ENCODE results near the gene SLTM. TPM values are rescaled to one million over a fixed set of nuclear protein-coding genes. Genes with fewer than 3 reads are reported as not detected.
"Not testable (repeated sequence)": the region's sequence is repeated elsewhere in the genome, so short reads cannot be mapped to it uniquely, and the experiment has no call there.

SLTM gene
- total RNA-seq, 1 donor from 2014 or later, result 151 TPM

GRCh38 chr15:58926823-58927222 lies 6.7 kb downstream of the SLTM start:
- Mint-ChIP-seq H3K4me3 (ENCODE audit: low read depth) (no peak overlapping the region), H3K27ac (no peak overlapping the region)

DNA sequence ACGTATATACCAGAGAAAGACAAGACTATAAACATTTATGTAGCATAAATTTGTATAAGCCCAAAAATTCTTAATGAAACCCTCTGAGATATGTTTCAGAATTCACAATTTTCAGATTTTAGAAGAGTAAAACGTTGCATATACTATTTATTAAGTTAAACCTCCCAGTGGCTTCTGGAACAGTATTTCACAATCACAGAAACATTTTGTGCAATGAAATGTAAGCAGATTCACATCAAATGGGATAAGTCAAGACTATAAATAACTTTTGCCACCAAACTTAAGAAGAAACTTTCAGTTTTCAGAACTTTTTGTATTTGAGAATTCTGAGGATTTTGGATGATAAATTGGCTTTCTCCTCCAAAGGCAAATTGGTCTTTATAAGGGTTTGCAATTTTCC lies 9.2 kb downstream of the SLTM start:
- no peaks in the 10 kb centered on the region for H3K27me3 Mint-ChIP-seq
- no peaks in the 10 kb centered on the region for H3K9me3 Mint-ChIP-seq (ENCODE audit: low read depth)
- H3K4me1 Mint-ChIP-seq (ENCODE audit: low read depth), result no peaks in the 10 kb centered on the region
- H3K27ac Mint-ChIP-seq, result peak overlapping the region; percentile 64
- DNase-seq (ENCODE audit: low spot score, unreplicated experiment), result no peak
- TF ChIP-seq, protein P1, sequence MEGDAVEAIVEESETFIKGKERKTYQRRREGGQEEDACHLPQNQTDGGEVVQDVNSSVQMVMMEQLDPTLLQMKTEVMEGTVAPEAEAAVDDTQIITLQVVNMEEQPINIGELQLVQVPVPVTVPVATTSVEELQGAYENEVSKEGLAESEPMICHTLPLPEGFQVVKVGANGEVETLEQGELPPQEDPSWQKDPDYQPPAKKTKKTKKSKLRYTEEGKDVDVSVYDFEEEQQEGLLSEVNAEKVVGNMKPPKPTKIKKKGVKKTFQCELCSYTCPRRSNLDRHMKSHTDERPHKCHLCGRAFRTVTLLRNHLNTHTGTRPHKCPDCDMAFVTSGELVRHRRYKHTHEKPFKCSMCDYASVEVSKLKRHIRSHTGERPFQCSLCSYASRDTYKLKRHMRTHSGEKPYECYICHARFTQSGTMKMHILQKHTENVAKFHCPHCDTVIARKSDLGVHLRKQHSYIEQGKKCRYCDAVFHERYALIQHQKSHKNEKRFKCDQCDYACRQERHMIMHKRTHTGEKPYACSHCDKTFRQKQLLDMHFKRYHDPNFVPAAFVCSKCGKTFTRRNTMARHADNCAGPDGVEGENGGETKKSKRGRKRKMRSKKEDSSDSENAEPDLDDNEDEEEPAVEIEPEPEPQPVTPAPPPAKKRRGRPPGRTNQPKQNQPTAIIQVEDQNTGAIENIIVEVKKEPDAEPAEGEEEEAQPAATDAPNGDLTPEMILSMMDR (IDR thresholded peaks at IDR 0.05; ENCODE audit: unreplicated experiment), result no peak
- no peak overlapping the region for H3K4me3 Mint-ChIP-seq (ENCODE audit: low read depth)
- H3K36me3 Mint-ChIP-seq (ENCODE audit: insufficient read depth), result peaks cover 16% of the 10 kb centered on the region

More at GRCh38 chr15:58926823-58927222, 6.7 kb downstream of the SLTM start:
- peaks cover 5% of the 10 kb centered on the region for H3K4me1 Mint-ChIP-seq (ENCODE audit: low read depth)
- H3K9me3 Mint-ChIP-seq (ENCODE audit: low read depth), result no peaks in the 10 kb centered on the region
- no peak for DNase-seq (ENCODE audit: low spot score, unreplicated experiment)
- peaks cover 12% of the 10 kb centered on the region for H3K36me3 Mint-ChIP-seq (ENCODE audit: insufficient read depth)
- TF ChIP-seq, protein P1 (IDR thresholded peaks at IDR 0.05; ENCODE audit: unreplicated experiment), result no peak
- no peaks in the 10 kb centered on the region for H3K27me3 Mint-ChIP-seq

- H3K4me1 Mint-ChIP-seq (ENCODE audit: low read depth), result no peaks in the 10 kb centered on the region
- TF ChIP-seq, protein P1 (IDR thresholded peaks at IDR 0.05; ENCODE audit: unreplicated experiment), result no peak
- no peaks in the 10 kb centered on the region for H3K27me3 Mint-ChIP-seq
- H3K4me3 Mint-ChIP-seq (ENCODE audit: low read depth), result no peak overlapping the region
- no peak for DNase-seq (ENCODE audit: low spot score, unreplicated experiment)
- H3K27ac Mint-ChIP-seq, result peak overlapping the region; percentile 64
- H3K36me3 Mint-ChIP-seq (ENCODE audit: insufficient read depth), result peaks cover 16% of the 10 kb centered on the region
- no peaks in the 10 kb centered on the region for H3K9me3 Mint-ChIP-seq (ENCODE audit: low read depth)
Measured at GRCh38 chr15:58923696-58924300, 9.7 kb downstream of the SLTM start.

DNA sequence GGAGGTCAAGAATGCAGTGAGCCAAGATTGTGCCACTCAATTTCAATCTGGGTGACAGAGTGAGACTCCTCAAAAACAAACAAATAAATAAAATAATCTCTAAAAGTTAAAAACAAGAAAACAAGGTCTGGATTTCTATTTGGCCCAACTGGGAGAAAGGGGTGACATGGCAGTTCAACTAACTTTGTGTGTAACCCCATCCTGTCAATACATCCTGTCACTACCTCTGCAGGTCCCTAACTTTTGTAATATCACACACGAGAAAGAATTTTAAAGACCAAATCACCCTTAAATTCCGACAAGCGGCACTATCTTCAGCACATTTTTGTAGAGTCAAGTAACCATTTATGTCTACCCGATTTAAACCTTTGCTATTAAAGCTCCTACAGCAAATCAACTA lies 10.2 kb downstream of the SLTM start:
- TF ChIP-seq, protein P1 (IDR thresholded peaks at IDR 0.05; ENCODE audit: unreplicated experiment), result no peak
- Mint-ChIP-seq H3K4me3 (ENCODE audit: low read depth) (no peak overlapping the region), H3K27ac (peak overlapping the region; percentile 37), H3K36me3 (ENCODE audit: insufficient read depth) (peaks cover 17% of the 10 kb centered on the region), H3K9me3 (ENCODE audit: low read depth) (no peaks in the 10 kb centered on the region), H3K4me1 (ENCODE audit: low read depth) (peaks cover 1% of the 10 kb centered on the region), H3K27me3 (no peaks in the 10 kb centered on the region)
- no peak for DNase-seq (ENCODE audit: low spot score, unreplicated experiment)

DNA sequence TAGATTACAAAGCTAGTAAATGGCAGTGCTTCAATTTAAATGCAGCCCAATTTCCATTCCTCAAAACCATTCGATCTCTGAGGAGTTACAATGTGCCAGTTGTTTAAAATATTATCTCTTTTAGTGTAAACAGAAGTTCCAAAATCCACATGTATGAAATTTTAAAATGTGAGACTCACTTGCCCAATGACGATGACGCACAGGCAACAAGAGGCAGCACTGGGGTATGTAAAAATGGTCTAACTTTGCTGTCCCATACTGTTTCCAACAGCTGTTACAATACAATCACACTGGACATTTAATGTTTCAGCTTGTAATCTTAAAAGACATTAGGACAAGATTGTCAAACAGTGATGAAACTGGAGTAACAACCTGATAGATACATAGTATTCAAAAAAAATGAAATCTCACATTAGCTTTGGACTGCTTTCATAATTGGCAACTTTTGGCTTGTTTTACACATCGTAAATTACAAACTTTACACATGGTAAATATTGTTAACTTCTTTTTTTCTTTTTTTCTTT lies 12.2 kb downstream of the SLTM start:
- Mint-ChIP-seq H3K27ac (no peak overlapping the region), H3K4me3 (ENCODE audit: low read depth) (no peak overlapping the region), H3K36me3 (ENCODE audit: insufficient read depth) (peaks cover 19% of the 10 kb centered on the region), H3K4me1 (ENCODE audit: low read depth) (peaks cover 2% of the 10 kb centered on the region), H3K27me3 (no peaks in the 10 kb centered on the region), H3K9me3 (ENCODE audit: low read depth) (no peaks in the 10 kb centered on the region)
- TF ChIP-seq, protein P1 (IDR thresholded peaks at IDR 0.05; ENCODE audit: unreplicated experiment), result no peak
- DNase-seq (ENCODE audit: low spot score, unreplicated experiment), result no peak

- not testable (repeated sequence) for H3K4me1 Mint-ChIP-seq (ENCODE audit: low read depth); H3K27ac Mint-ChIP-seq; H3K9me3 Mint-ChIP-seq (ENCODE audit: low read depth); DNase-seq (ENCODE audit: low spot score, unreplicated experiment); H3K4me3 Mint-ChIP-seq (ENCODE audit: low read depth); H3K27me3 Mint-ChIP-seq
- peaks cover 17% of the 10 kb centered on the region for H3K36me3 Mint-ChIP-seq (ENCODE audit: insufficient read depth)
Measured at GRCh38 chr15:58920447-58920846, 13.0 kb downstream of the SLTM start.
